ENCODE measurements around the gene PPM1G. TPM values are rescaled to one million over a fixed set of nuclear protein-coding genes. Genes with fewer than 3 reads are reported as not detected.
A peak's percentile ranks its signal among the peaks of the same experiment; 100 is the strongest.

The PPM1G gene, protein sequence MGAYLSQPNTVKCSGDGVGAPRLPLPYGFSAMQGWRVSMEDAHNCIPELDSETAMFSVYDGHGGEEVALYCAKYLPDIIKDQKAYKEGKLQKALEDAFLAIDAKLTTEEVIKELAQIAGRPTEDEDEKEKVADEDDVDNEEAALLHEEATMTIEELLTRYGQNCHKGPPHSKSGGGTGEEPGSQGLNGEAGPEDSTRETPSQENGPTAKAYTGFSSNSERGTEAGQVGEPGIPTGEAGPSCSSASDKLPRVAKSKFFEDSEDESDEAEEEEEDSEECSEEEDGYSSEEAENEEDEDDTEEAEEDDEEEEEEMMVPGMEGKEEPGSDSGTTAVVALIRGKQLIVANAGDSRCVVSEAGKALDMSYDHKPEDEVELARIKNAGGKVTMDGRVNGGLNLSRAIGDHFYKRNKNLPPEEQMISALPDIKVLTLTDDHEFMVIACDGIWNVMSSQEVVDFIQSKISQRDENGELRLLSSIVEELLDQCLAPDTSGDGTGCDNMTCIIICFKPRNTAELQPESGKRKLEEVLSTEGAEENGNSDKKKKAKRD
- total RNA-seq (10 to 100 TPM; 27.2 to 57.4 (median 48.0) TPM), polyA plus RNA-seq (10 to 100 TPM; 41.0 to 89.4 TPM)
- long read RNA-seq, donor 1, transcript PPM1G-201 (10 exons, 2,311 nt): major isoform, 376 of 455 reads
- long read RNA-seq, donor 1, partial matches to known transcripts: 51 of 455 reads
- long read RNA-seq, donor 1, other reads (novel, unspliced or antisense): 28 of 455 reads
- long read RNA-seq, donor 2, transcript PPM1G-201 (10 exons, 2,311 nt): major isoform, 34 of 61 reads
- long read RNA-seq, donor 2, partial matches to known transcripts: 27 of 61 reads
- long read RNA-seq, donor 2, other reads (novel, unspliced or antisense): 0 of 61 reads
- long read RNA-seq, donor 3, transcript PPM1G-201 (10 exons, 2,311 nt): major isoform, 123 of 143 reads
- long read RNA-seq, donor 3, partial matches to known transcripts: 9 of 143 reads
- long read RNA-seq, donor 3, other reads (novel, unspliced or antisense): 11 of 143 reads

DNA sequence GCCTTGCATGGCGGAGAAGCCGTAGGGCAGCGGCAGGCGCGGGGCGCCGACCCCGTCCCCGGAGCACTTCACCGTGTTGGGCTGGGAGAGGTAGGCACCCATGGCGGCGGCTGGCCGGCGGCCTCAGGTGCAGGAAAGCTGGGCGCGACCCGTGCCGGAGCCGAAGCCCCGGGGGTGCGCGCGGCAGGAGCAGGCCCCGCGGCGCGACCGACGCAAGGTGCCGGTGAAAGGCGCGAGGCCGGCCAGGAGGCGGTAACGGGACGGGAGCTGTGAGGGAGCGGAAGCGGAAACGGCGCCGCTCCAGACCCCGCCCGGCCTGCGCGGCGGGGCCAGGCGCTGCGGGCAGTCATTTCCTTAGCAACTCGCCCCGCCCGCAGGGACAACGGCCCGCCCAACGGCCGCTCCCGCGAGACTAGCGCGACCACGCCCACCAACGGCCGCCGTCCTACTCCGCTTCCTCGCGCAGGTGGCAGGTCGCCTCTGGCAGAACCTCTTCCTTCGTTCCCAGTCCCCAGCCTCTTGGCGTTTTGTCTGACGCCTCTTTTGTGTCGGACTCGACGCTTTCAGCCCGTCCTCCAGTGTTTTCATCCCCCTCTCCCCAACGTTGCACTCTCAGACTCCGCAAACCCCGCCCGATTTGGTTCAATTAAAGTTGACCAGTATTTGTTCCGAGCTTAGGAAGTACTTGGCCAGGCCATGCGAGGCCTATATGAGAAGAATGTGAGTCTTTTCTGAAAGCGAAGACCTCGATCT, at the start of gene PPM1G:
PPM1G (minus strand) TSS at position 271 of the 753 bp plus-strand sequence; CDS start at position 102, 169 bp downstream.
- Histone ChIP-seq H3K4me1 (ENCODE audit: insufficient read depth) (peaks cover 5% of the 10 kb centered on the region), H3K4me3 (peak within 1 kb of the TSS; percentile 87), H3K36me3 (no peaks in the 10 kb centered on the region), H3K27me3 (no peaks in the 10 kb centered on the region), H3K27ac (peak within 1 kb of the TSS in 1 of 2 donors; percentile 64), H3K9me3 (no peaks in the 10 kb centered on the region)
- TF ChIP-seq, protein P1, sequence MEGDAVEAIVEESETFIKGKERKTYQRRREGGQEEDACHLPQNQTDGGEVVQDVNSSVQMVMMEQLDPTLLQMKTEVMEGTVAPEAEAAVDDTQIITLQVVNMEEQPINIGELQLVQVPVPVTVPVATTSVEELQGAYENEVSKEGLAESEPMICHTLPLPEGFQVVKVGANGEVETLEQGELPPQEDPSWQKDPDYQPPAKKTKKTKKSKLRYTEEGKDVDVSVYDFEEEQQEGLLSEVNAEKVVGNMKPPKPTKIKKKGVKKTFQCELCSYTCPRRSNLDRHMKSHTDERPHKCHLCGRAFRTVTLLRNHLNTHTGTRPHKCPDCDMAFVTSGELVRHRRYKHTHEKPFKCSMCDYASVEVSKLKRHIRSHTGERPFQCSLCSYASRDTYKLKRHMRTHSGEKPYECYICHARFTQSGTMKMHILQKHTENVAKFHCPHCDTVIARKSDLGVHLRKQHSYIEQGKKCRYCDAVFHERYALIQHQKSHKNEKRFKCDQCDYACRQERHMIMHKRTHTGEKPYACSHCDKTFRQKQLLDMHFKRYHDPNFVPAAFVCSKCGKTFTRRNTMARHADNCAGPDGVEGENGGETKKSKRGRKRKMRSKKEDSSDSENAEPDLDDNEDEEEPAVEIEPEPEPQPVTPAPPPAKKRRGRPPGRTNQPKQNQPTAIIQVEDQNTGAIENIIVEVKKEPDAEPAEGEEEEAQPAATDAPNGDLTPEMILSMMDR (IDR thresholded peaks at IDR 0.05): no peak
- TF ChIP-seq POLR2A (IDR thresholded peaks at IDR 0.05): peak; percentile 34
- peak; percentile 93 to 97 (median 95) for DNase-seq
- intact Hi-C loops (cut with DNase I): no loop called here
- 1% methylated on average over 41 to 82 of the region's 82 CpGs for WGBS, 3 donors

DNA sequence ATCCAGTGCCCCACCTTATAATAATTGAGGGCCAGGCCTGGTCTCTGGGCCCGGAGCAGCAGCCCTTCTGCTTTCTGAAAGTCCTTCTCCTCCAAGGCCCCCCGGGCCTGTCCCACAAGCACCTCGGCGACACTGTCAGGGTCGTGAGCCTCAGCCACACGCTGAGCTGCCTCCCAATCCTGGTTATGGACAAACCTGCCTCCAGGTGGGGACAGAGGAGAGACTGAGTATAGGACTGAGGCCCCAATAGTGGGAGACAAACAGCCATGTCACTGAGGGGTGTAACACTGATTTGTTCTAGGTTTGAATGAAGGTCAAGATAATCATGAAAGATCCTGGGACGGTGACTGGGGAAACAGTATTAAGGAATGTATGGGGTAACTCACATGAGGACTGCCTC, 44.6 kb upstream of the PPM1G start:
- no peaks in the 10 kb centered on the region for H3K27me3 ChIP-seq
- no peak overlapping the region for H3K4me3 ChIP-seq
- DNase-seq: no peak
- H3K27ac ChIP-seq: no peak overlapping the region
- no peaks in the 10 kb centered on the region for H3K36me3 ChIP-seq
- no peaks in the 10 kb centered on the region for H3K9me3 ChIP-seq
- intact Hi-C loops (cut with DNase I): no loop called here
- no peaks in the 10 kb centered on the region for H3K4me1 ChIP-seq (ENCODE audit: insufficient read depth)
- TF ChIP-seq POLR2A (IDR thresholded peaks at IDR 0.05) (no peak), EP300 (IDR thresholded peaks at IDR 0.05) (no peak)
- TF ChIP-seq, protein P1 (IDR thresholded peaks at IDR 0.05): no peak
- 87 to 96% (median 92%) methylated on average over 7 of the region's 7 CpGs for WGBS, 3 donors

DNA sequence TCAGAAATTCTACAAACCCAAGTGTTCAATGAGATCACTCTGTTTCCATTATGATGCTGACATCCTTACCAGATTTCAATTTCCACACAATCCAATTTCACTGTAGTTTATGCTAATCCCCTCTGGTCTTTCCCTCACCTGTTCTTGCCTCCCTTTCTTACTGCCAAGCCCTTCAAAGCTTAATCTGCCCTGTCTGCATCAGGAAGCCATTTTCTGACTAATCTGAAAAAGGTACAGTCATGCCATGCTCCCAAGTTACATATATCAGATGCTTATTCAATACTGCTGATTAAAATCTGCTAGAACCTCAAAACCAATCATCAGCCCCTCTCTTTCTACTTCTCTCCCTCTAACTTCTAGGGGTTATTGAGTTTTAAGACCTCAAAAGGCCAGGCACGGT, 41.7 kb upstream of the PPM1G start:
- TF ChIP-seq, protein P1 (IDR thresholded peaks at IDR 0.05): no peak
- TF ChIP-seq POLR2A (IDR thresholded peaks at IDR 0.05): no peak
- TF ChIP-seq EP300 (IDR thresholded peaks at IDR 0.05): no peak
- Histone ChIP-seq H3K36me3 (no peaks in the 10 kb centered on the region), H3K4me3 (no peak overlapping the region)

DNA sequence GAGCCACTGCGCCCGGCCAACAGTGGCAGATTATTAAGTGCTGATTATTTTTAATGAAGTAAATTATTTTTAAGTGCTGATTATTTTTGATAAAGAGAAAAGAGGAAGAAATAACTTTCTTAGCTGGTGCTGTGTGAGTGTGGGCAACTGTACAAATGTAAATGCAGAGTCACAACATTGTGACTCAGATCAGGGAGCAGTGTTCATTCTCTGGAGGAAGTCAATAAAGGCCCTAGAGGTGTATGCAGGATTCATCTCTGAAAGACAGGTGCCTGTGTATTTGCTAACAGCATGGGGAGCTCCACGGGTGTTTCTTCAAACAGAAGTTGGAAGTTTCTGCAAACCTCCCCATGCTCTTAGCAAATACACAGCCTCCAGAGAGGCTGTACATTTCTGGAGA, 39.0 kb upstream of the PPM1G start:
- H3K9me3 ChIP-seq: no peaks in the 10 kb centered on the region
- H3K27me3 ChIP-seq: no peaks in the 10 kb centered on the region
- DNase-seq: no peak
- TF ChIP-seq POLR2A (IDR thresholded peaks at IDR 0.05): no peak
- TF ChIP-seq, protein P1 (IDR thresholded peaks at IDR 0.05): no peak
- no peak for TF ChIP-seq EP300 (IDR thresholded peaks at IDR 0.05)
- H3K36me3 ChIP-seq: no peaks in the 10 kb centered on the region
- WGBS, 3 donors: 75 to 84% (median 77%) methylated on average over 3 of the region's 3 CpGs
- intact Hi-C loops (cut with DNase I): no loop called here
- H3K4me1 ChIP-seq (ENCODE audit: insufficient read depth): no peaks in the 10 kb centered on the region
- no peak overlapping the region for H3K4me3 ChIP-seq
- no peak overlapping the region for H3K27ac ChIP-seq

More for the DNA sequence above, 41.7 kb upstream of the PPM1G start:
- Histone ChIP-seq H3K4me1 (ENCODE audit: insufficient read depth) (no peaks in the 10 kb centered on the region), H3K9me3 (no peaks in the 10 kb centered on the region), H3K27ac (no peak overlapping the region), H3K27me3 (no peaks in the 10 kb centered on the region)
- WGBS, 3 donors: 49 to 94% (median 81%) methylated on average over 1 of the region's 1 CpG
- intact Hi-C loops (cut with DNase I): no loop called here
- DNase-seq: no peak

All from ovary (tissue), 10 donors.